Measurements from ENCODE around the gene RUVBL1.

- TF ChIP-seq CTCF (IDR thresholded peaks at IDR 0.05) (no peak), POLR2A (IDR thresholded peaks at IDR 0.05) (no peak)
Measured at GRCh38 chr3:128064962-128065361, 58.6 kb downstream of the RUVBL1 start.

Data from heart left ventricle (tissue), 13 donors.